Stimulated activated CD8-positive, alpha-beta memory T cell treated with anti-CD3 and anti-CD28 coated beads, Interleukin-2, amount 100 ng/mL, for 48 hours (primary cell): Measurements from ENCODE around the gene RRBP1.

Experiments used
- DNase-seq, 2 donors: peaks; one replicate each; pipeline ENCODE4 v3.0.0-alpha.2; 2020; ENCODE audit warnings: low read depth in 2 of 2

RRBP1 gene, protein sequence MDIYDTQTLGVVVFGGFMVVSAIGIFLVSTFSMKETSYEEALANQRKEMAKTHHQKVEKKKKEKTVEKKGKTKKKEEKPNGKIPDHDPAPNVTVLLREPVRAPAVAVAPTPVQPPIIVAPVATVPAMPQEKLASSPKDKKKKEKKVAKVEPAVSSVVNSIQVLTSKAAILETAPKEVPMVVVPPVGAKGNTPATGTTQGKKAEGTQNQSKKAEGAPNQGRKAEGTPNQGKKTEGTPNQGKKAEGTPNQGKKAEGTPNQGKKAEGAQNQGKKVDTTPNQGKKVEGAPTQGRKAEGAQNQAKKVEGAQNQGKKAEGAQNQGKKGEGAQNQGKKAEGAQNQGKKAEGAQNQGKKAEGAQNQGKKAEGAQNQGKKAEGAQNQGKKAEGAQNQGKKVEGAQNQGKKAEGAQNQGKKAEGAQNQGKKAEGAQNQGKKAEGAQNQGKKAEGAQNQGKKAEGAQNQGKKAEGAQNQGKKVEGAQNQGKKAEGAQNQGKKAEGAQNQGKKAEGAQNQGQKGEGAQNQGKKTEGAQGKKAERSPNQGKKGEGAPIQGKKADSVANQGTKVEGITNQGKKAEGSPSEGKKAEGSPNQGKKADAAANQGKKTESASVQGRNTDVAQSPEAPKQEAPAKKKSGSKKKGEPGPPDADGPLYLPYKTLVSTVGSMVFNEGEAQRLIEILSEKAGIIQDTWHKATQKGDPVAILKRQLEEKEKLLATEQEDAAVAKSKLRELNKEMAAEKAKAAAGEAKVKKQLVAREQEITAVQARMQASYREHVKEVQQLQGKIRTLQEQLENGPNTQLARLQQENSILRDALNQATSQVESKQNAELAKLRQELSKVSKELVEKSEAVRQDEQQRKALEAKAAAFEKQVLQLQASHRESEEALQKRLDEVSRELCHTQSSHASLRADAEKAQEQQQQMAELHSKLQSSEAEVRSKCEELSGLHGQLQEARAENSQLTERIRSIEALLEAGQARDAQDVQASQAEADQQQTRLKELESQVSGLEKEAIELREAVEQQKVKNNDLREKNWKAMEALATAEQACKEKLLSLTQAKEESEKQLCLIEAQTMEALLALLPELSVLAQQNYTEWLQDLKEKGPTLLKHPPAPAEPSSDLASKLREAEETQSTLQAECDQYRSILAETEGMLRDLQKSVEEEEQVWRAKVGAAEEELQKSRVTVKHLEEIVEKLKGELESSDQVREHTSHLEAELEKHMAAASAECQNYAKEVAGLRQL (N-terminal part only)

DNA sequence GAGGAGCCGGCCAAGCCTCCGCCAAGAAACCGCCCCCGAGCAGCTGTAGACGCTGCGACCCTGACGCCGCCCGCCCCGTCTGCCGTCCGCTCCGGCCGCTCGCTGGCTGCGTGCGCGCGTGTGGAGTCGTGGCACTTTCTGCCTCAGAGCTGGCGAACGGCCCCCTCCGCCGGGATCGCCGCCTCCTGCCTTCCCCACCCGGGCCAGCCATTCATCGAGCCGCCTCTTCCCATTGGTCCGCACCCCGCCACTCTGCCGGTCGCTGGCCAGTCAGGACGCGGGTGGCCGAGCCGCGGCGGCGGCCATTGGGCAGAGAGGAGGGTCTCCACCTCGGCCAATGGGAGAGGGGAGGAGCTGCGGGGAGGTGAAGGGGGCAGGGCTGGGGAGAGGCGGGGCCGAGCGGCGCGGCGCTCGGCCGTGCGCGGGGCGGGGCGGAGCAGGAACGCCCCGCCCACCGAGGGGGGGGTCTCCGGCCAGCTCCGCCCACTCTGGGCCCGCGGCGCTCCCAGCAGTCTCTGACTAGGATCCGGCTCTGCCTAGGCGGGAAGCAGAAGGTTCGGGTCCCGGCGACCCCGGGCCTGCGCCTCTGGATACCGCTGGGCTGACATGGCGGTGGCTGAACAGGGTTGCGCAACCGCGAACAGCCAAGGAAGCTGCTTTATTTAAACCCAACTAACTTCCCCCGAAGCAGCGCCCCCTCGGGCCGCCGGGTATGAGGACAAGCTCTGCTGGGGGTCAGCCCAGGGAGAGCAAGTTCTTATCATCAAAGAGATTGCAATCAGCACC, at the start of gene RRBP1:
TSS of gene RRBP1 (minus strand) at position 140 of the 786 bp plus-strand sequence. CDS start 21,735 bp downstream, outside the sequence.
- peak; percentile 93 to 95 for DNase-seq

DNA sequence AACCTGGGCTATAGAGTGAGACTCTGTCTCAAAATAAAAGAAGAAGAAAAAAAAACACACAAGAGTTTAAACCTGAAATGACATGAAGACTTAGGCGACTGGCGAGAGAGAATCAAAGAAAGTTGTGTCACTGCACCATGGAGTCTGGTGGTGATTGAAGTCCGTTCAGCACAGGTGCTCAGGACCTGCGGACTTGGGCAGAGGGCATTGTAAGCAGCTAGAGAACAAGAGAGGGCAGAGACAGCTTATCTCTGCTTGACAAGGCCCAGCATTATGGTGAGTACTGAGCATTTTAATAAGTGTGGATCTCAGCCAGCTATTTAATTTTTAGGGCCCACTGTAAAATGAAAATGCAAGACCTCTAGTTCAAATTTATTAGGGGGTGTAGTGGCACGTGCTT, 49.2 kb upstream of the RRBP1 start:
- DNase-seq: no peak

DNA sequence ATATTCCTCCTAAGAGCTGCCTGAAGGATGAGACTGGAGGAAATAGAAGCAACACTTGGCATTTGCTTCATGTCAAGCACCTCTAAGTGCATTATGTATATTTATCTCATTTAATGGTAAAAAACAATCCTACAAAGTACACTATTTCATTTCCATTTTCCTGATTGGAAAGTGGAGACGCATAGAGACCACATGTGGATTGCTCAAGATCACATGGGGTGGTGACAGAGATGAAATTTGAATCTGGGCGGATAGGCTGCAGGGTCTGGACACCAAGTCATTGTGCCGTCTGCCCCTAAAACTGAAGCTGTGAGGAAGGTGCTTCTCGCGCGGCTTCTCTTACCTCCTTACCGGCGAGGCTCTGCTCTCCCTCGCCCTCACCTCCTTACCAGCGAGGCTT, 48.0 kb upstream of the RRBP1 start:
- no peak for DNase-seq

DNA sequence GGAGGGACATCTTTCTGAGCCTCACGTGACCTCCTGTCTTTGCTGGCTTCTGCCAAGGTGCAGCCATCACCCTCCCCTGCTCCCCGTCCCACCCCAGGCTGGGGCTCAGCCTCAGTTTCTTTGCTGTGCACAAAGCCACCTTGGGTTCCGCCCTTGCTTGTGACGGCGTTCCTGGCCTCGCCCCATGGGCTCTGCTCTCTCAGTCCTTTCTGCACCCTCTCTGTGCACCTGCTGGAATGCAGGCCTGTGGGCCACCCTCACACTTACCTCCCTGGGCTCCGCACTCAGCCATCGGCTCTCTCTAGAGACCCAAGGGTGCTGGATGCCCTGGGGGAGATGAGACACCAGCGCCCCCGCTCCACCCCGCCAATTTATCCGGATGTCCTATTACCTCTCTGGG, 46.0 kb upstream of the RRBP1 start:
- no peak for DNase-seq

DNA sequence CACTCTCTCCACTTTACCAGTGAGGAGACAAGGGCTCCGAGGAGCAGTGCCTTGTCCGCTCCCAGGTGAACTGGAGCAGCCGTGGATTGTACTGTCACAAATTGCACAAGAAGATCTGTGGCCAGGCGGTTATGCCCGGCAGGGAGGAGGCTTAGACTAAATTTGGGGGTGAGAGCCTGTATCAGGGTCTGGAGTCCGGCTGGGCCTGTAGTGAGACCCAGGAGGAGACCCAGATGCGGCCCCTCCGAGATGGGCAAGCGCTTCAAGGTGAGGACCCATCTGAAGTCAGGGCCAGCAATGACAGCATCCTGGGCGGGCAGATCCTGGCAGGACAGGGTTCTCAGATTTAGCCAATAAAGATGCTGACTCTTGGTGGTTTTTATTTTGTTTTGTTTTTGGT, 45.3 kb upstream of the RRBP1 start:
- no peak for DNase-seq

DNA sequence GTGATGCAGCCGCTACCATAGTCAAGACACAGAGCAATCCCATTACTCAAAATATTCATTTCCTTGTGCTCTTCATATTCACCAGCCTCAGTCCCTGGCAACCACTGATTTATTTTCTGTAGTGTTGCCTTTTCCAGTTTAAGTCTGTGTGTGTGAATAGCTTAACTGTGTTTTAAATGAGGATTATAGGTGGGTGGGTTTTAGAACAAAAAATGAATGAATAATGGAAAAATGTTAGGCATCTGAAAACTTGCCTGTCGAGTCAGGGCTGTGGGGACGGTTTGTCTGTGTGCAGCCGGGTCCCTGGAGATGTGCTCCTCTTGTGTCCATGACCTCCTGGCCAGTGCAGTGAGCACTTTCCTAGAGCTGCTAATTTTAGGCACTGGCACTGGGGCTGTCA, 44.9 kb upstream of the RRBP1 start:
- DNase-seq: no peak

DNA sequence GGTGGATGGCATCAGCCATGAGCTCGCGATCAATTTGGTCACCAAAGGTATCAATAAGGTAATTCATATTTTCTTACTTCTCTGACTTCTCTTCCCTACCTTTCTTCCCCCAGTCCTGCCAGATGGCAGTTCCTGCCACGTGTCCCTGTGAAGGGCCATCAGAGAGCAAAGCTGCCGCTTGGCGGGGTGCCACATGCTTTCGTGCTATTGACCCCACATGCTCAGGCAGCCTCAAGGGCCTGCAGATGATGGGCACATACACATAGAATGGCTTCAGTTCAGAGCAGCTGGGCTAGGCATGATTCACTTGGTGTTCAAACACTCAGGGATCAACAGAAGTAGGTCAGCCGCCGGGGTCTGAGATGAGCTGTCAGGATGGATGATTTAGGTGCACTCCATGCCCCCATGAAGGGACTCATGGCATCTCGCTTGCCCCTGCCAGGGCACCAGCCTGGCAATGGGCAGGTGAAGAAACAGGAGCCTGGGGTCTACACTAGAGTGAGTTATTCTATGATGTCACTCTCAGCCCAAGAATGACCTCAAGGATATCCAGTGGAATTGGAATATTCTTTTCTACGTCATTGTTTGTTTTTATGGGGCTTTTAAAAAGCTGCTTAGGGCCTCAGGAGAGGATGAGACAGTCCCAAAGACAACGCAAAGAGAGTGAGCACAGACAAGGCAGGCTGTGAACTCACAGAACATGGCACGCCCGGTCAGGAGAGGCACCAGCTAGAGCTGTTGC, 43.2 kb upstream of the RRBP1 start:
- DNase-seq: no peak

DNA sequence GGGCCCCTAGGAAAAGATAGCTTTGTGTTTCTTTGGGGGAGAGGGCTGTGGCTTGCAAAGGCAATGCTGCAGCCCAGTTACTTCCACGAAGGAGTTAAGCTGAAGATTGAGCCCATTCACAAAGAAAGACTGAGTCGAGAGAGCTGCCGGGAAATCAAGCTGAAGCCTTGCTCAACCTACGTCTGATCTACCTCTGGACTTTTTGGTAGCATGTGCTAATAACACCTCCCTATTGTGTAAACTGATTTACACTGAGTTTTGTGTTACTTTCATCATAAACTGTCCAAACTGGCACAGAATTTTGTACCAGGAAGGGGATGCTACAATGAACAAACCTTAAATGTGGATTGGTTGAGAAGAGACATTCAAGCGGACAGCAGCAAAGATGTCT, 41.3 kb upstream of the RRBP1 start:
- no peak for DNase-seq

DNA sequence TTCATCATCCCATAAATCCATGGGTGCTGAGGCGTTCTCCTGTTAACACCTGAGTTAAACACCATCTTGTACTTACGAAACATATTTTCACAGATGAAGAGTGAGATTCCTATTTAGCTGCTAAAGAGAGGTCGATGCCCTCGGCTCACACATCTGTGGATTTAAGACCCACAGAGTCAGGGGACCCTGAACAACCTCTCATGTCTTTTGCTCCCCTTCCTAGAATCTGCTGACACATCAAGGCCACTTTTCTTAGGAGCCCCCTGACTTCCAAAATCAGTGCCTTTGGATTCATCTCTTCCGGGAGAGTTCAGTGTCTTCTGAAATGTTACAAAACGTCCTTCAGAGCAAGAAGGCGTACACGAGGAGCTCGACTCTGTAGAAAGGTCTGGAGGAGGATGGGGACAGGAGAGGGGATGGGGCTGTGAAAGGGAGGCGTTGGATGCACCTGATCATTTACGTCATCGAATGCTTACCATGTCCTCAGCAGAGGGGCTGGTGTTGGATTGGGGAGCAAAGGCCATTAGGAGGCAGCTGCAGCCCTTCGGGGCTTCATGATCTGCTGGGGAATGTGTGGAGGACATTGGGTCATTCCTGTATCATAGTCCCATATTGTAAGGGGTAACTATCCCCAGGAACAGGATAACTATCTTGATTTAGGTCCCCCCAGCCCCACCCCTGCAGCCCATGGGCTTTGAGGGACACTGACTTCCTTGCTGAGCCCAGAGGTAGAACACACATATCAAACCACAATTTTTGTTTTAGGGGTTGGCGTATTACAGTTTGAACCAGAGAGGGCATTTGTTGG, 40.7 kb upstream of the RRBP1 start:
- no peak for DNase-seq

DNA sequence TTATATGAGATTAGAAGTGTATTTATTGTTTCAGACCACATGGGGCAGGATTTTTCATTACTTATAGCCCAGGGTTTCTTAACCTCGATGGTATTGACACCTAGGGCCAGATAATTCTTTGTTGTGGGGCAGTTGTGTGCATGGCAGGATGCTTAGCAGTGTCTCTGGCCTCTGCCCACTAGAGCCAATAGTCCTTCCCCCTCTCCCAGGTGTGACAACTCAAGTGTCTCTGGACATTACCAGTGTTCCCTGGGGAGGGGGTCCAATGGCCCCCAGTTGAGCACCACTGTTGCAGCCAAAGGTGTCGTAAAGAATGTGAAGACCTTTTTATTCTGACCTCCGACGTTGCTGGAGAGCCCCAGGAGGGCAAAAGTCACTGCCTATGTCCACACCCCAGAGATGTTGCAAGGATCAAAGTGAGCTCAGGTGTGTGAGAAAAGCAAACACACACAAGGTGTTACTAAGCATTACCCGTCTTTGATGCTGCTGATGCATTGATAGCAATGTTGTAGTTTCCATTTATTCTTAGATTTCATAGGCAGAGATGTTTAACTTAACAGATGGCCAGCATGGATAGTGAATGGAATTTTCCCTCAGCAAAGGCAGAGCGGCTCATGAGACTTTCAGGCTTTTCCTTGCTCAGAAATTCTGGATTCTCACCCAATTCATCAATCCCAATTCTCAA, 39.9 kb upstream of the RRBP1 start:
- no peak for DNase-seq

DNA sequence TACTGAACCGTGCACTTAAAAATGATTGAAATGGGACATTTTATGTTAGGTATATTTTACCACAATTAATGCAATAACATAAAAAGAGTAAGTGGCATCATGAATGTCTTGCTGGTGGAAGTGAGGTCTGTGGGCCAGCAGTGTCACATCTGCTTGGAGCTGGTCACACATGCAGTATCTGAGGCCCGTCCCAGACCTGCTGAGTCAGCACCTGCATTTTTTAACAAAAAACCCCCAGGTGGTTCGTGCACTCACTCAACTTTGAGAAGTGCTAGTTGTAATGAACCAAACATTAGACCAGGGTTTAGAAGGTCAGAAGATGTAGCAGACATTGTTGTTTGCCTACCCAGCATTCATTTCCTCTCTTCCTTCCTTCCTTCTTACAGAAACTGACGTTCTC, 38.7 kb upstream of the RRBP1 start:
- DNase-seq: no peak

DNA sequence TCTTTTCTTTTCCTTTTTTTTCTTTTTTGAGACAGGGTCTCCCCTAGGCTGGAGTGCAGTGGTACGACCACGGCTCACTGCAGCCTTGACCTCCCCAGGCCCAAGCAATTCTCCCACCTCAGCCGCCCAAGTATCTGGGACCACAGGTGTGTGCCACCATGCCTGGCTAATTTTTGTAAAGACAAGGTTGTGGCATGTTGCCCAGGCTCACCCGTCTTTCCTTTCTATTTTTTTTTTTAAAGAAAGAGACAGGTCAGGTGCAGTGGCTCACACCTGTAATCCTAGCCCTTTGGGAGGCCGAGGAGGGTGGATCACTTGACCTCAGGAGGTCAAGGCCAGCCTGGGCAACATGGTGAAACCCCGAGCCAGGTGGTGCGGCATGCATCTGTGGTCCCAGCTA, 34.3 kb upstream of the RRBP1 start:
- DNase-seq: no peak

DNA sequence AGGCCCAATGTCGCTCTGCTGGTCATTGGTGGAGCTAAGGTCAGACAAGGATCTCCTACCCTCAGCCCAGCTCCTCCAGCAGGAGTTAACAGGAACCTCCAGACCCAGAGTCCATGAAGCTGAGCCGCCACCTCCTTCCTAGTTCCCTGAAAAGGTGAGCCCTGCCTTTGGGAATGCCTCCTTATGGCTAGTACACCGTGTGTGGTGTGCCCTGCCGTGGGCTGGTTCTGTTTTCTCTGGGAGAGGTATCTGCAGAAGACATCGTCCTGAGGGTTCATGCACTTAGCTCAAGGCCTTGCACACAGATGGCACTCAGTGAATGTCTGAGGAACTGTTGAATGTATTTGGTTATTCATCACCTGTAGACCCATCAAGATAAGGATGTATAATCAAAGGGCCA, 33.0 kb upstream of the RRBP1 start:
- no peak for DNase-seq

DNA sequence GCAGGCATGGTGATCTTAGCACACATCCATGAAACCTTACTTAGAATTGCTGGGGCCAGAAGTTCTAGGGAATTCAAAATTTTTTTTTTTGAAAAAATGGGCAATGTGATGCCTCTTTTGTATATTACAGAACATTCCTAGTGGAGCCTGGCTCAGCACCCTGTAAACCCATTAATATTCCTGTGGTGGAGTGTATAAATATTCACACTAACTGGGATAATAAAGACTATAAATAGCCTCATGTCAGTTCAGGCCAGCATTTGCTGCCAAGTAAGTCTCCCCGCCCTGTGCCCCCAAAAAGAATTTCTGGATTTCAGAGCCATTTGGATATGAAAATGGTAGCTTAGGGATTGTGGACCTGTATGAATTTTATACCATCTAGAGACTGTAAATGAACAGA, 32.6 kb upstream of the RRBP1 start:
- no peak for DNase-seq

DNA sequence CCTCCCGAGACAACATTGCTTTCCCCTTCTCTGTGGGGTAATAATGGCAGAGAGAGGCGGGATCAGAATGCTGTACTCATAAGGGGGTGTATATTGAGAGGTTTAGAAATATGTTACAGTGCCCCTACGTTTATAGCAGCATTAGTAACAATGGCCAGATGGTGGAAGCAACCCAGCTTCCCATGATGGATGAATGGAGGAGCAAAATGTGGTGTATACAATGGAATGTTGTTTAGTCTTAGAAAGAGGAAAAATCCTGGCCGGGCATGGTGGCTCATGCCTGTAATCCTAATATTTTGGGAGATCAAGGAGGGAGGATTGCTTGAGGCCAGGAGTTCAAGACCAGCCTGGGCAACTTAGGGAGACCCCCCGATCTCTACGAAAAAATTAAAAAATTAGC, 30.7 kb upstream of the RRBP1 start:
- no peak for DNase-seq

DNA sequence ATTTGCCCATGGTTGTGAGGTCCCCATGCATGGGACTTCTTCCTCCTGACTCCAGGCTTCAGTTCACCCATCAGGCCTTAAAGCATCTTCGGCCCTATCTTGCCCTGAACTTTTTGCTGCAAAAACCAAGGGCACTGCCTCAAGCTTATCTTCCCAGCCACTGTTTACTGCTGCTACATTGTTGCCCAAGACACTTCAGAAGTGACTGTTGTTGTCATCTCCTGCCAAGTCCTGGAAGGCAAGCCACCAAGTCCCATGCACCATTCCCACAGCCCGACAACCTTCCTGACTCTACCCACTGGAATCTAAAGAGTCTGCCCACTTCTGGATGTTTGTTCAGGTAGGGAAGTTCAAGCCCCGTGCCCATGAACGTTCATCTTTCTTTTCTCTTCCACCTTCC, 30.2 kb upstream of the RRBP1 start:
- DNase-seq: no peak

DNA sequence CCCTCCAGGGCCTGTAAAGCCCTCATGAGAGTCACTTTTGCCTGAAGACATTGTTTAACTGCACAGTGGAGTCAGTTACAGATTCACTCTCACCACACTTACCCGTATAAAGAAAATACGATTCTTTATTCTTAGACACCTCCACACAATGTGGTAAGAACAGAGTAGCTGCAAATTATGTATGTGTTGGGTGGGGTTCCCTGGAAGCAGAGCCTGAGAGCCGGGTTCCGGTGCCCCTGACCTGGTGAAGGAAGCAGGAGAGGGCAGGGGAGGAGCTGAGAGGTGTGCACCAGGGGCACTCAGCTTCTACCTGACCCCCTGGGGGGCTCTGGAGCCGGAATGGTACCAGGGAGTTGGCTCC, 29.2 kb upstream of the RRBP1 start:
- no peak for DNase-seq

DNA sequence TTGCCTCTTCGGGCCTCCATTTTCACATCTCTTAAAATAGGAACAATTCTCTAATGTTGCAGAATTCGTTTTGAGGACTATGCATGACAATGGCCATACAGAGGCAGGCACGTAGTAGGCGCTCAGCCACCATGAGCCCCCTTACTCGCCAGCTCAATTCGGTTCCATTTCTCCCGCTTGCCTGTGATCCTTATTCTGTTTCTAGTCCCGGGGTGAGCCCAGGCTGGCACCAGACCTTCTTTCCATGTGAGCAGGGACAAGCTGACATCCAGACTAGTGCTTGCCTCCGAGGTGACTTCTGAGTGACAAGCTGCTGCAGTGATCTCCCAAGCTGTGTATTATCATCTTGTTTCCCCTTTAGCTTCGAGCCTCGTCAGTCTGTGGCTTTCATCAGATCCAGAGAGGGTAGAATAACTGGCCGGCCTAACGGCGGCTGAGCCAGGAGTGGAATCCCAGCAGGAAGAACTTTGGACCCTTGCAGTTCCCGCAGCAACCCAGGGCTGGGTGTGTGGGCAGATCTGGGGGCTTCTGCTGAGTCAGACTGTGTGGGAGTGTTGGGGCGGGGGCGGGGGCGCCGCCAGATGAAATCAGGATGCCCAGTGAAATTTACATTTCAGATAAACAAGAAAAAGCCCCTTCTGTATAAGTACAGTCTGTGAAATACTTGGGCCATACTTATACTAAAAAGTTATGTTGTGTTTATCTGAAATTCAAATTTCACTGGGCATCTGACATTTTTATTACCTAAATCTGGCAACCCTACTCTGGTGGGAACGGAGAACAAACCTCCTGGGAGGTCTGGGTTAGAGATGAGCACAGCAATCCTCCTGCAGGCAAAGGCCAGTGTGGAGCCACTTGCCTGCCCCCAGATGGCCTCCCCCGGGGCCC, 28.6 kb upstream of the RRBP1 start:
- DNase-seq: no peak
